Tongue (tissue), 2 donors: ENCODE data around the gene SLC22A25. TPM values are rescaled to one million over a fixed set of nuclear protein-coding genes. Genes with fewer than 3 reads are reported as not detected.
"Not testable (repeated sequence)": the region's sequence is repeated elsewhere in the genome, so short reads cannot be mapped to it uniquely, and the experiment has no call there.

Experiments used
- DNase-seq: peaks from one replicate; pipeline ENCODE4 v3.0.0-alpha.2; 2015
- total RNA-seq: library from RNA; depleted of rRNA; stranded (reverse); fragments of >200 nt; gene quantifications from one replicate; pipeline ENCODE4 v1.2.3, GENCODE V29; 2014

Gene SLC22A25
- not detected for total RNA-seq

- no peak for DNase-seq
Measured at GRCh38 chr11:63243533-63243932, at the start of gene SLC22A25. Gene SLC22A25 (minus strand): TSS chr11:63243599. CDS start chr11:63229652, 13,947 bp downstream.

- DNase-seq, result no peak
Measured at GRCh38 chr11:63290285-63290684, 46.9 kb upstream of the SLC22A25 start.

- peak; percentile 2 for DNase-seq
Measured at GRCh38 chr11:63289658-63290057, 46.3 kb upstream of the SLC22A25 start.

GRCh38 chr11:63282579-63282978 is 39.2 kb upstream of the SLC22A25 start:
- no peak for DNase-seq

GRCh38 chr11:63280920-63281319 is 37.5 kb upstream of the SLC22A25 start:
- no peak for DNase-seq

GRCh38 chr11:63277345-63277943 is 34.0 kb upstream of the SLC22A25 start:
- DNase-seq, result no peak

GRCh38 chr11:63274776-63275175 is 31.4 kb upstream of the SLC22A25 start:
- no peak for DNase-seq

- DNase-seq, result no peak
Measured at GRCh38 chr11:63273685-63274084, 30.3 kb upstream of the SLC22A25 start.

- DNase-seq, result no peak
Measured at GRCh38 chr11:63262547-63262946, 19.1 kb upstream of the SLC22A25 start.

- no peak for DNase-seq
Measured at GRCh38 chr11:63251312-63251711, 7.9 kb upstream of the SLC22A25 start.

GRCh38 chr11:63250162-63251050 is 7.0 kb upstream of the SLC22A25 start:
- DNase-seq, result no peak

GRCh38 chr11:63248966-63249365 is 5.6 kb upstream of the SLC22A25 start:
- DNase-seq, result no peak

GRCh38 chr11:63247237-63248002 is 4.0 kb upstream of the SLC22A25 start:
- DNase-seq, result not testable (repeated sequence)

- no peak for DNase-seq
Measured at GRCh38 chr11:63246045-63246444, 2.6 kb upstream of the SLC22A25 start.

GRCh38 chr11:63244862-63245261 is 1.5 kb upstream of the SLC22A25 start:
- DNase-seq, result no peak

- no peak for DNase-seq
Measured at GRCh38 chr11:63242089-63242781, 1.2 kb downstream of the SLC22A25 start.

GRCh38 chr11:63240791-63241379 is 2.5 kb downstream of the SLC22A25 start:
- DNase-seq, result peak; percentile 36

GRCh38 chr11:63240098-63240497 is 3.3 kb downstream of the SLC22A25 start:
- DNase-seq, result no peak

- DNase-seq, result no peak
Measured at GRCh38 chr11:63239254-63239653, 4.1 kb downstream of the SLC22A25 start.

GRCh38 chr11:63237413-63237812 is 6.0 kb downstream of the SLC22A25 start:
- DNase-seq, result no peak
